Activated CD4-positive, alpha-beta T cell treated with anti-CD3 and anti-CD28 coated beads for 4 hours (primary cell): ENCODE measurements around the gene TMEM171.

Experiments
- DNase-seq, 2 donors: peaks; one replicate each; pipeline ENCODE4 v3.0.0-alpha.2; 2020

The TMEM171 gene

DNA sequence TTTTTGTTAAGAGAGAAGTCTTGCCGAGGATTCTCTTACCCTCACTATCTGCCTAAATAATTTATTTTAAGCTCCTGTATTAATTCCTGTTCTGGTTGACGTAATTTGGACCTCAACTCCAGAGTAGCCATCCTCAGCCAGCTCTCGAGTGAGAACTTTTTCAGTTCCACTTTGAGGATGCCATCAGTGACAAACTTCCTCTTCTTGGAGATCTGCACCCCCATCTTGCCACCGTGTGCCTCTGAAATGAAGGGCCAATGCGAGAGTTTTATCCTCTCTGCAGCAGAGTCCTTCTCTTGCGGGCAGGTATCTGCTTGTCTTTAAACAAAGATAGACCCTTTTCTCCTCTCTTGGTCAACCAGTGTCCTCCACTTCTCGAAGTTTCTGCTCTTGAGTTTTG, 33.1 kb downstream of the TMEM171 start:
- no peak for DNase-seq

DNA sequence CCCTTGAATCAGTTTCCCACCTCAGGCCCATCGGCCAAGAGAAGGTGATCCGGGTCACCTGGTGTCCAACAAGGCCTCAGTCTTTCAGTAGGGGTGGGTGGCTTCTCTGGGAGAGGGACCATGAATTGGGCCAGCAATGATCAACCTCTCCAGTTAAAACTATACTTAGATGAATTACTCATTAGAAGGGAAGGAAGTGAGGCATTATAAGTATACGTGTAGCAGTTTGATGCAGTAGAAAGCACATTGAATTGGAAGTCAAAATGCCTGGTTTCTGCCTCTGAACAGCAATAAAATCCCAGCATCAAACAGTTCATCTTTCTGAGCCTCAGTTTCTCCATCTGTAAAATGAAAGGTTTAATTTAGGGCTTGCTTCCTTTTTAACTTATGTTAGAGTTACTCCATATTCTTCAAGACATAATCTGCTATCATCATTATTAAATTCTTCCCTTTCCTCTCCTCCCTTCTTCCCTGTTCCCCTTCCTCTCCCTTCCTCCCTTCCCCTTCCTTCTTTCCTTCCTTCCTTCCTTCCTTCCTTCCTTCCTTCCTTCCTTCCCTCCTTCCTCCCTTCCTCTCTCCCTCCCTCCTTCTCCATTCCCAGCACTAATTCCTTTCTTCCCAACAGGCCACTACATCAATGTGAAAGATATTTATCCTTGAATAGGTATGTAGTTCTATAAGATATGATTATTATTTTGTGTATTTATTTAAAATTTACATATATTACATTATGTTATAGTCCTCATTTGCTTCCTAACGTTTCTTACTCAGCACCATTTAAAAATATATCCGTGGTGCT, 34.0 kb downstream of the TMEM171 start:
- DNase-seq: no peak

- no peak for DNase-seq
Observed at GRCh38 chr5:73155271-73156222, 35.2 kb downstream of the TMEM171 start.

DNA sequence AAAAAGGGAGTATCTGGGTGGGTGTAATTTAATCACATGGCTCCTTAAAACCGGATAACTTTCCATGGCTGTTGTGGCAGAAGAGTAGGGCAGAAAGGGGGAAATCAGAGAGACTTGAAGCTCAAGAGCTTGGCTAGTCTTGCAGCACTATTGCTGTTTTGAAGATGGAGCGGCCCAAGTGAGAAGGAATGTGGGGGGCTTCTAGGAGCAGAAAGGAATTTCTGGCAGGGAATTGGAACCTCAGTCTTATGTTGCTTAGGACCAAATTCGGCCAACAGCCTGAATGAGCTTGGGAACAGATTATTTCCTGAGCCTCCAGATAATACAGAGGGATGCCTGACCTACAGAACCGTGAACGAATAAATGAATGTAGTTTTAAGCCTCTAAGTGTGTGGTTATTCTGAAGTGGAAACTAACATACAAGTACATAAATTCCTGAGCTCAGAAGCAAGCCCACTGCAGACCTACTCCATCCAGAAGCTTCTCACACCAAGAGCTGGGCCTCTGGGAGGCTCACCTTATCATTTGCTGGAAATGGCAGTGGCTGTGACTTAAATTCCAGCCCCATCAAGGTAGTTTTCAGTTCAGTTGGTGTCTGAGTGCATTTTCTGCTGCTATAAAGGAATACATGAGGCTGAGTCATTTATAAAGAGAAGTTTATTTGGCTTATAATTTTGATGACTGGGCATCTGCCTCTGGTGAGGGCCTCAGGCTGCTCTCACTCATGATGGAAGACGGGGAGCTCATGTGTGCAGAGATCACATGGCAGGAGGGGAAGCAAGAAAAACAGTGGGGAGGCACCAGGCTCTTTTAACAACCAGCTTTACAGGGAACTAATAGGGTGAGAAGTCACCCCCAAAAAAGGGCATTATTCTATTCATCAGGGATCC, 37.3 kb downstream of the TMEM171 start:
- no peak for DNase-seq

DNA sequence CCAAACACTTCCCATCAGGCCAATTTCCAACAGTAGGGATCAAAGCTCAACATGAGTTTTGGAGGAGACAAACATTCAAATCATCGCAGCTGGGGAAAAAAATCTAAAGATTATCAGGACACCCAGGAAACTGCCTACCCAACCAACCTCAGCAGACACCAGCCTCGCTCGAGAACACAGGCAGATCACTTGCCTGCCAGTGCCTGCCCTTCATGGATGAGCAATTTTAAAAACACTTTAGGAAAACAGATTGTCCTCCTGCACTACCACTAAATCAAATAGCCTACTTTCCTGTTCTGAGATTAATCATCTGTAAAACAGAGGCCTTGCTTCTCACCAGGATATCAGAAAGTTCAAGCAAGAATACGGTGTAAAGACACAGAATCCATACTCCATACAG, 37.9 kb downstream of the TMEM171 start:
- DNase-seq: no peak

GRCh38 chr5:73160239-73160671, 39.9 kb downstream of the TMEM171 start:
- DNase-seq: peak; percentile 34

DNA sequence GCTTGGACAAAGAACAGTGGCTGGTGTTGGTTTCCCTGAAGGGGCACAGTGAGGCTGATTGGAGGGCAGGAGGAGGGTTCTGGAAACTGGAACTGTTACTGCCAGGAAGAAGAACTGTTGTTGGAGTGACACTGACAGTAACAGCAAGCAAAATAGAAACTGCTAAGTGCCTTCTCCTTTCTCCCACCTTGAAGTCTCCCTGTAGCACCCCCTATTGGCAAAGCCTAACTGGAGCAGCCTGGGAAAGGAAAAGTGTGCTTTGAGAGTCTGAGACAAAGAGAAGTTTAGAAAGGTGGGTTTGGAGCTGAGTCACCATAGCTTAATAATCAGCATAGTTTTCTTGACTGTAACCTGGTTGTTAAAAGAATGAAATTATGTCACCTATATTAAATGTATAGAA, 50.1 kb downstream of the TMEM171 start:
- DNase-seq: no peak

GRCh38 chr5:73171495-73171894, 51.1 kb downstream of the TMEM171 start:
- no peak for DNase-seq

- DNase-seq: no peak
Observed at GRCh38 chr5:73172951-73173350, 52.6 kb downstream of the TMEM171 start, which contains the start of gene TMEM174. TMEM174 (plus strand) TSS chr5:73173193; CDS start chr5:73173244, 51 bp downstream.

DNA sequence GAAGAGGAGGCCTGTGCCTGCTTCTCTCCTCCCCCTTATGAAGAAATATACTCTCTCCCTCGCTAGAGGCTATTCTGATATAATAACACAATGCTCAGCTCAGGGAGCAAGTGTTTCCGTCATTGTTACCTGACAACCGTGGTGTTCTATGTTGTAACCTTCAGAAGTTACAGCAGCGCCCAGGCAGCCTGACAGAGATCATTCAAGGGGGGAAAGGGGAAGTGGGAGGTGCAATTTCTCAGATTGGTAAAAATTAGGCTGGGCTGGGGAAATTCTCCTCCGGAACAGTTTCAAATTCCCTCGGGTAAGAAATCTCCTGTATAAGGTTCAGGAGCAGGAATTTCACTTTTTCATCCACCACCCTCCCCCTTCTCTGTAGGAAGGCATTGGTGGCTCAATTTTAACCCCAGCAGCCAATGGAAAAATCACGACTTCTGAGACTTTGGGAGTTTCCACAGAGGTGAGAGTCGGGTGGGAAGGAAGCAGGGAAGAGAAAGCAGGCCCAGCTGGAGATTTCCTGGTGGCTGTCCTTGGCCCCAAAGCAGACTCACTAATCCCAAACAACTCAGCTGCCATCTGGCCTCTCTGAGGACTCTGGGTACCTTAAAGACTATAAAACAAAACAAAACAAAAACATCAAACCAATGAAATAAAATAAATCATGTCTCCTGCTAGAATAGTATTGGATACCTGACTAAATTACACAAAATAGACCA, 53.9 kb downstream of the TMEM171 start:
- no peak for DNase-seq

GRCh38 chr5:73176250-73176649, 55.9 kb downstream of the TMEM171 start:
- no peak for DNase-seq

DNA sequence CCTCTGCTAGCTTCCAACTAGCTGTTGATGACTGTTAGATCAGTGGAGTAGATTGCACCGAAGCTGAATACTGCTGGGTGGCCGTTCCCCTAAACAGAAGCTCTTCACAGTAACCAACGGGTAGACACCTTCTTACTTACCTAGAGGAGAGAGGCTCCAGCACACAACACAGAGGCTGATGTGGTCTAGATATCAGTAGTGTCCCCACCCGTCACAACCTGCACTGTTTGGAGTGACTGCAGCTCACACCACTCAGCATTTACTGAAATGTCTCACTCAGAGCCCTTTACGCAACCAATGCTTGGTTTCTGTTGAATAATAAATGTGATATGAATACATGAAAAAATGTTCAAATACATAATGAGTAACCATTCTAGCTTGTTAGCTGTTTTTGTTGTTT, 57.9 kb downstream of the TMEM171 start:
- no peak for DNase-seq

- no peak for DNase-seq
Observed at GRCh38 chr5:73179730-73180129, 59.4 kb downstream of the TMEM171 start.

DNA sequence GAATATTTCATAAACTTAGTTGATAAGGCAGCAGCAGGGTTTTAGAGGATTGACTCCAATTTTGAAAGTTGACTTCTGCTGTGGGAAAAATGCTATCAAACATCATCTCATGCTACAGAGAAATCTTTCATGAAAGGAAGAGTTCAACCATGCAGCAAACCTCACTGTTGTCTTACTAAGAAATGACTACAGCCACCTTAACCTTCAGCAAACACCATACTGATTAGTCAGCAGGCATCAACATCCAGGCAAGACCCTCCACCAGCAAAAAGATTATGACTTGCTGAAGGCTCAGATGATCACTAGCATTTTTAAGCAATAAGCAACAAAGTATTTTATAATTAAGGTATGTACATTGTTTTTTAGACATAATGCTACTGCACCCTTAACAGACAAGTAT, 60.2 kb downstream of the TMEM171 start:
- no peak for DNase-seq
